NT2/D1 (cell line): ENCODE data around the gene WSB1.
"Not testable (repeated sequence)": the region's sequence is repeated elsewhere in the genome, so short reads cannot be mapped to it uniquely, and the experiment has no call there.

Source experiments
- DNase-seq: peaks from one replicate; pipeline ENCODE4 v3.0.0-alpha.2; 2011; ENCODE audit warnings: low read depth, low spot score
- H3K27me3 ChIP-seq: 2 replicates; pipeline ENCODE4 v1.6.0; 2011; ENCODE audit warnings: mild to moderate bottlenecking; ENCODE audit not compliant: insufficient read length, insufficient read depth
- H3K36me3 ChIP-seq: 2 replicates; pipeline ENCODE4 v1.6.1; 2011; ENCODE audit warnings: mild to moderate bottlenecking, low read length, mixed read lengths; ENCODE audit not compliant: insufficient read depth, insufficient read length
- H3K4me1 ChIP-seq: 2 replicates; pipeline ENCODE4 v1.5.1; 2011; ENCODE audit not compliant: insufficient read depth, insufficient read length
- H3K4me3 ChIP-seq: 2 replicates; pipeline ENCODE4 v1.5.1; 2011; ENCODE audit warnings: low read depth; ENCODE audit not compliant: insufficient read length
- H3K9ac ChIP-seq: 2 replicates; pipeline ENCODE4 v1.6.0; 2011; ENCODE audit warnings: low read depth; ENCODE audit not compliant: insufficient read length
- H3K9me3 ChIP-seq: 2 replicates; pipeline ENCODE4 v1.5.1; 2011; ENCODE audit warnings: mild to moderate bottlenecking, low read length; ENCODE audit not compliant: insufficient read depth
- SUZ12 ChIP-seq: IDR thresholded peaks from 2 replicates; pipeline ENCODE4 v1.6.1; 2011; ENCODE audit not compliant: insufficient read length, insufficient read depth; ENCODE audit errors: extremely low read depth
- YY1 ChIP-seq: IDR thresholded peaks from 2 replicates; pipeline ENCODE4 v1.6.1; 2011; ENCODE audit not compliant: insufficient read length, insufficient read depth
- ZNF274 ChIP-seq: IDR thresholded peaks from 2 replicates; pipeline ENCODE4 v1.6.1; 2011; ENCODE audit warnings: mild to moderate bottlenecking, low read depth, low read length

Gene WSB1

DNA sequence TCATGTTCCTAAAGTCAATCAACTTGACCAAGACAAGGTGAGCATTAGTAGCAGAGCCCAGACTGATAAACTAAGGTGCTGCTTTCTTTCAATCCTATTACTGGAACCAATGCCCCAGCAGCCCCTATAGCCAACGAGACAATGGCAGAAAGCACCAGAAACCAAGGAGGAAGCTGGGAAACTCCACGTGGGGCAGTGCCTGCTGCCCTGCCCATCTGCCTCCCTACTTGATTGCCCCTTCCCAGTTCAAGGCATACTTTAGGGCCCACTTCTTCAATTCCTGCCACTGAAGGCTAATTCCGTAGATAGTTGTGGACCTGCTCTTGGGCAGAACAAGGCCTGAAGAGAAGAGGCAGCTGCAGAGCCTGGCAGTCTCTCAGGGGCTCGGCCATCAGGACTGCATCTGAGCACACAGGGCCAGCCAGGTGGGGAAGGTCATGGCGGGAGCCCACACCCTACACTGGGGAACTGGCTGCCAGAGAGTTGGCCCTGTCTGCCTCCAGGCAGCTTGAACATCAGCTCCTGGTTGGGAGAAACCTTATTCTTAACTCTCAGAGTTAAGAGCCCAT is 30.9 kb downstream of the WSB1 start:
- H3K9ac ChIP-seq = no peak overlapping the region
- no peaks in the 10 kb centered on the region for H3K27me3 ChIP-seq
- H3K4me1 ChIP-seq = peaks cover 4% of the 10 kb centered on the region
- H3K36me3 ChIP-seq = no peaks in the 10 kb centered on the region
- TF ChIP-seq ZNF274 (no peak), SUZ12 (no peak), YY1 (no peak)
- no peaks in the 10 kb centered on the region for H3K9me3 ChIP-seq
- no peak for DNase-seq
- H3K4me3 ChIP-seq = no peak overlapping the region

DNA sequence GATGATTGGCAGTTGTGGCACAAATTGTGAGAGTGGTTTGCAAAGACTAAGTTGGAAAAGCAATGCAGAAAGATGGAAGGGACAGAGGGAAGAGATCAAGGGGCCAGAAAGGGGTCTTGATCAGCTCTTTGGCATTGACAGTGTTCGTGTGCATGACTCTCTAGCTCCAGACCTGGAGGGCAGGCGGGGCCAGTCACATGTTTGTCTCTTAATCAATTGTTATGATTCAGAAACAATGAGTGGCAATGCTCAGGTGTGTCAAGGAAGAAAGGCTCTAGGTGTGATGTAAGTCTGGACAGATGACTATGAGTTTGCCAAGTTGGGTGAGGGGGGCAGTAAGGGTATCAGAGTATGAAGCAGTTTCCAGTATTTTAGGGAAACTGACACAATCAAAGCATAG is 32.1 kb downstream of the WSB1 start:
- no peak for DNase-seq
- no peak overlapping the region for H3K9ac ChIP-seq
- no peaks in the 10 kb centered on the region for H3K27me3 ChIP-seq
- H3K4me3 ChIP-seq = no peak overlapping the region
- H3K9me3 ChIP-seq = no peaks in the 10 kb centered on the region
- H3K4me1 ChIP-seq = peaks cover 4% of the 10 kb centered on the region
- H3K36me3 ChIP-seq = no peaks in the 10 kb centered on the region
- TF ChIP-seq ZNF274 (no peak), SUZ12 (no peak), YY1 (no peak)

DNA sequence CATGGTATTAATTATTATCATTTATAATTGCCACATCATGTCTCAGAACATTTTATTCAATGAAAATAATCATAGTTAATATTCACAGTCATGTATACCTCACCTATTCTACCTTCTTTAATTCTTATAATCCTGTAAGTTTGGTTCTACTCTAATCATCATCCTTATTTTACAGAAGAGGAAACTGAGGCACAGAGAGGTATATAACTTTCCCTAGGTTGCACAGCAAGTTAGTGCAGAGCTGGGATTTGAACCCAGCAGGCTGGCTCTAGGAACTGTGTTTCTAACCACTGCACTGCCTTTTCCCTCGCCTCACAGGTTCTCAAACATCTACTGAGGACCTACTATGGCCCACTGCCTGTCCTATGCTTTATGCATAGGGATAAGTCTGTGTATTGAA is 32.7 kb downstream of the WSB1 start:
- DNase-seq = no peak
- TF ChIP-seq YY1 = no peak
- TF ChIP-seq SUZ12 = no peak
- no peak for TF ChIP-seq ZNF274
- Histone ChIP-seq H3K9me3 (no peaks in the 10 kb centered on the region), H3K36me3 (no peaks in the 10 kb centered on the region), H3K27me3 (no peaks in the 10 kb centered on the region), H3K9ac (no peak overlapping the region), H3K4me1 (peaks cover 7% of the 10 kb centered on the region), H3K4me3 (no peak overlapping the region)

DNA sequence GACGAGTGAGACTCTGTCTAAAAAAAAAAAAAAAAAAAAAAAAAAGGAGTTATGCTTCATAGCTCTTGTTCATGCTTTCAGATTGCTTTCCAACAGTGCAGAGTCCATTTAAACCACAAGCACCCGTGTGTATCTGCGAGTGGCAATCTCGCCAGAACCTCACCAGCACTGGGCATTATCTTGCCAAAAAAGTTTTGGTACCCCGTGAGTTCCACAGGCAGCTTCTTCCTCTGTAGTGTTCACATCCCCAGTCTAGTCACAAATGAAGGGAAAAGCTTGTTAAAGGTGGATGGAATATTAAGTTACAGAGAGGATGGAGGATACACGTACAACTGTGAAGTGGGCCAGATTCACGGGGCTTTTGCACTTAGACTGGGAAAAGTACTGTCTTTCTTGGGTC is 33.5 kb downstream of the WSB1 start:
- no peaks in the 10 kb centered on the region for H3K36me3 ChIP-seq
- peaks cover 10% of the 10 kb centered on the region for H3K4me1 ChIP-seq
- no peaks in the 10 kb centered on the region for H3K27me3 ChIP-seq
- no peak overlapping the region for H3K9ac ChIP-seq
- TF ChIP-seq SUZ12 (no peak), YY1 (no peak), ZNF274 (no peak)
- H3K9me3 ChIP-seq = no peaks in the 10 kb centered on the region
- no peak overlapping the region for H3K4me3 ChIP-seq
- DNase-seq = no peak

DNA sequence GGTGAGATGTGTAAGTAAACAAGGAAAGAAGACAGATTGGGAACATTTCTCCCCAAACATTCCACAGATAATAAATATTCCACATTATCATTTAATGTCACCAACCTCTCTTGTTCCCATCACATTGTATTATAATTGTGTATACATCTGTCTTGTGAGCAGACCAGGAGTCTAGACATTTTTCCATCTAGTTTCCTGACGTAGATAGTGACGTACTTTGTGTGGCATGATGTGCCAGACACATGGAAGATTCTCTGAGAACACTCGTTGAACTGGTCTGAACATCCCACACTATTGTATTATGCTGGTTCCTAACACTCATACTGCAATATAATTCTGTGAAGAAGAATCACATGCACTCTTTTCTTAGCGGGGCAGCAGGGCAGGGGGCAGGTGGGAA is 34.0 kb downstream of the WSB1 start:
- no peak for DNase-seq
- Histone ChIP-seq H3K27me3 (no peaks in the 10 kb centered on the region), H3K4me1 (peaks cover 10% of the 10 kb centered on the region), H3K9ac (no peak overlapping the region), H3K4me3 (no peak overlapping the region), H3K36me3 (no peaks in the 10 kb centered on the region), H3K9me3 (no peaks in the 10 kb centered on the region)
- TF ChIP-seq ZNF274 (no peak), SUZ12 (no peak), YY1 (no peak)

DNA sequence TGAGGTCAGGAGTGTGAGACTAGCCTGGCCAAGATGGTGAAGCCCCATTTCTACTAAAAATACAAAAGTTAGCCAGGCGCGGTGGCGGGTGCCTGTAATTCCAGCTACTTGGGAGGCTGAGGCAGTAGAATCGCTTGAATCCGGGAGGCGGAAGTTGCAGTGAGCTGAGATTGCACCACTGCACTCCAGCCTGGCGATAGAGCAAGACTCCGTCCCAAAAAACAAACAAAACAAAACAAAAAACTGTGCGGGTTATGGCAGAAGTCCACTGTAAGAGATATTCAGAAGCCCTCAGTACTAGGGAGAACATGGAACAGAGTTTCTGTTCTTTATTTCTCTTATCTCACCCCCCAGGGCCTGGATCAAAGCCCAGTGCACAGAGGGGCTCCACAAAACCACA is 34.8 kb downstream of the WSB1 start:
- H3K4me3 ChIP-seq, DNase-seq, H3K36me3 ChIP-seq, H3K9me3 ChIP-seq, H3K27me3 ChIP-seq, H3K9ac ChIP-seq: not testable (repeated sequence)
- peaks cover 10% of the 10 kb centered on the region for H3K4me1 ChIP-seq

DNA sequence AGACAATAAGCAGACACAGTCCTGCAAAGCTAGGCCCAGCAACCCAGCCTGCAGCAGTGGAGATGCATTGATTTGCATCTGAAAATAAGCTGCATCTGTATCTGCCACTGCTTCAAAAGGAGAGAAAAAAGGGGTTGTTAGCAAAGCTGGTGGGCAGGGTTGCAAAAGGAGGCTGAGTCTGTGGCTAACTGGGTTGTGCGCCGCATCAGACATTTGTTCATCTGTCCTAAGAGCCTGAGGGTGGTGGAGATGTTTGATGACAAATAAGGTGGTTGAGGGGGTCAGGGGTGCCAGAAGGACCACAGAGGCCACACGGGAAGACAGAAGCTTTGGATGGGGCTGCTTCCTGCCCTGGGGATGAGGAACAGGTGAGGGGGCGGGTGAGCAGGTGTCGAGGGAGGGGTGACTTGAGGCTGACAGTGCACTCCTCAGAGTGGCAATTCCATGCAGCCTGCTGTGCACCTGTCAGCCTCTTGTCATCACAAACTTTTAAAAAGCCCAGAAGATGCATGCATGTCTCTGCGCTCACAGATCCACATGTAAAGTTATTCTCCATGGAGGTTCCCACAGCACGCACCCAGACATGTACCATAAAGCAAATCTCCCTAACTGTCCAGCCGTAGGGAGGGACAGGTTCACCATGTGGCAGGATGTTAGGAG is 35.4 kb downstream of the WSB1 start:
- Histone ChIP-seq H3K9ac (no peak overlapping the region), H3K4me1 (peaks cover 10% of the 10 kb centered on the region), H3K36me3 (no peaks in the 10 kb centered on the region), H3K9me3 (no peaks in the 10 kb centered on the region), H3K27me3 (no peaks in the 10 kb centered on the region), H3K4me3 (no peak overlapping the region)
- TF ChIP-seq YY1 = no peak
- no peak for TF ChIP-seq ZNF274
- no peak for TF ChIP-seq SUZ12
- DNase-seq = no peak

DNA sequence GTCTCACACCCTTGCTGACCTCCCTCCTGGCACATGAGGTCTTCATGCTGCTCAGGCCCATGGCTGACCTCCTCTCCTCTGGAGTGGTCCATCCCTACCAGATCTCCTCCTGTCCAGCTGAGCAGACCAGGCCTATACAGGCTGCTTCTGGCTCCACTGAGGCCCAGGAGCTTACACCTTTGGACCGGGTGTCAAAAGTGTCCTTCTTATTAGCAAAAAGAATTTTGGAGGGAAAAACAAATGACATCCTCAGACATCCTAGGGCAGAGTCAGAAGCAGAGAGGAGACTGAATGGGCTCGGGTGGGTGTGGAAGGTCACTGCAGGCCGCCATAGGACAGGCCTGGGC is 38.1 kb downstream of the WSB1 start:
- DNase-seq = no peak
- H3K9ac ChIP-seq = no peak overlapping the region

More for the DNA sequence above, 38.1 kb downstream of the WSB1 start:
- no peaks in the 10 kb centered on the region for H3K9me3 ChIP-seq
- H3K36me3 ChIP-seq = no peaks in the 10 kb centered on the region
- H3K27me3 ChIP-seq = no peaks in the 10 kb centered on the region
- no peak overlapping the region for H3K4me3 ChIP-seq
- TF ChIP-seq SUZ12 (no peak), ZNF274 (no peak), YY1 (no peak)
- H3K4me1 ChIP-seq = peaks cover 10% of the 10 kb centered on the region
